Subcutaneous abdominal adipose tissue (tissue), 5 donors: ENCODE data around the gene EFNA5.

Experiments used
- H3K27ac ChIP-seq: one replicate; pipeline ENCODE4 v1.7.0; 2013; ENCODE audit warnings: low read depth, mild to moderate bottlenecking, inconsistent platforms, low read length, moderate library complexity
- H3K27me3 ChIP-seq, 5 donors: one replicate each; pipeline ENCODE4 v1.7.0; 2013; ENCODE audit warnings: low read length in 5 of 5, inconsistent platforms in 1 of 5; ENCODE audit not compliant: control insufficient read depth in 5 of 5, insufficient read depth in 4 of 5
- H3K36me3 ChIP-seq, 5 donors: one replicate each; pipeline ENCODE4 v1.7.0; 2013; ENCODE audit warnings: low read length in 5 of 5; ENCODE audit not compliant: control insufficient read depth in 5 of 5, insufficient read depth in 5 of 5
- H3K4me1 ChIP-seq, 5 donors: one replicate each; pipeline ENCODE4 v1.7.0; 2013; ENCODE audit warnings: low read length in 5 of 5, mild to moderate bottlenecking in 3 of 5, moderate library complexity in 1 of 5; ENCODE audit not compliant: control insufficient read depth in 5 of 5, insufficient read depth in 5 of 5
- H3K4me3 ChIP-seq, 5 donors: one replicate each; pipeline ENCODE4 v1.7.0; 2013; ENCODE audit warnings: low read length in 5 of 5, low read depth in 1 of 5
- H3K9ac ChIP-seq, 5 donors: one replicate each; pipeline ENCODE4 v1.7.0; 2013; ENCODE audit warnings: low read length in 5 of 5, mild to moderate bottlenecking in 4 of 5, moderate library complexity in 3 of 5
- H3K9me3 ChIP-seq, 5 donors: one replicate each; pipeline ENCODE4 v1.7.0; 2013; ENCODE audit warnings: low read length in 5 of 5; ENCODE audit not compliant: control insufficient read depth in 5 of 5
- donor health status: healthy.
- donor health status: healthy.
- donor health status: healthy.
- donor health status: healthy.
- donor health status: healthy.

The EFNA5 gene

GRCh38 chr5:107418902-107419301 is 251.8 kb downstream of the EFNA5 start:
- Histone ChIP-seq H3K4me3 (no peak overlapping the region), H3K9me3 (no peaks in the 10 kb centered on the region), H3K9ac (no peak overlapping the region), H3K27me3 (no peaks in the 10 kb centered on the region), H3K27ac (no peak overlapping the region), H3K36me3 (no peaks in the 10 kb centered on the region), H3K4me1 (peaks cover 0 to 3% (median 0%) of the 10 kb centered on the region in 5 donors)

DNA sequence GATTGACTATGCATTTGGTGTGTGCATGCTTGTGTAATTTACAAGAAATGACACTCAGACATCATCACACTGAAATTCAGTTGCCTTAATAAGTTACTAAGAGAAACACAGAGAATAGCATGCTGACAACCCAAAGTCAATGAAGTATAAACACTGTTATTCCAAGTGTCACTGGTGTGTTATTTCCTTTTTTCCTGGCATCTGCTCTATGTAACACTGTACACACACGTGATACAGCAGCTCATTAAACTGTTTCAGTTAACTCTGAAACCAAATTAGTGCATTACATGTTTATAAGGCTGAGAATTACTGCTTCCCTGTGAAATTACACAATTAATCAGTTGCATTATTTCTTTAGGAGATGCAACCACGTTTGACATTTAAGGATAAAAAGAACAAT is 252.7 kb downstream of the EFNA5 start:
- H3K27ac ChIP-seq: no peak overlapping the region
- no peaks in the 10 kb centered on the region for H3K9me3 ChIP-seq
- H3K27me3 ChIP-seq: no peaks in the 10 kb centered on the region
- H3K4me3 ChIP-seq: no peak overlapping the region
- H3K9ac ChIP-seq: no peak overlapping the region
- H3K36me3 ChIP-seq: no peaks in the 10 kb centered on the region
- H3K4me1 ChIP-seq: peaks cover 0 to 3% (median 0%) of the 10 kb centered on the region in 5 donors

DNA sequence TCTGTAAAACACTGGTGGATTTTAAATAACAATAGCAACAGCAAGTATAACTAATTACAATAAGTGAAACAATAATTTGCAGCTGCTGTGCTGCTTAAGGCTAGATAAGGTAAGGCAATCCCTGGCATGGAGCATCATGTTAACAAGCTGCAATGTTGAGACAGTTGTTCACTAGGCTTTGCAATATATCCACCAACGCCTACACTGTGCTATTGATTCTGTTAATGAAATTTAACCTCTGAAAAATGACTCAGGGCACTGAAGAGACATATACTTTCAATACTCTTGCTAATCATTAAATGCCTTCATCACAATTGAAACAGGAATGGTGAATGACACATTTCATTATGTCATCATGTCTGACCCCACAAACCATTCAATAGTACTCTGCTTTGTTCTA is 255.0 kb downstream of the EFNA5 start:
- Histone ChIP-seq H3K27me3 (no peaks in the 10 kb centered on the region), H3K9ac (no peak overlapping the region), H3K9me3 (no peaks in the 10 kb centered on the region), H3K27ac (no peak overlapping the region), H3K4me1 (peaks cover 0 to 3% (median 0%) of the 10 kb centered on the region in 5 donors), H3K4me3 (no peak overlapping the region), H3K36me3 (no peaks in the 10 kb centered on the region)

- peaks cover 0 to 3% (median 0%) of the 10 kb centered on the region in 5 donors for H3K4me1 ChIP-seq
- H3K9me3 ChIP-seq: no peaks in the 10 kb centered on the region
- no peak overlapping the region for H3K4me3 ChIP-seq
- no peak overlapping the region for H3K27ac ChIP-seq
- H3K9ac ChIP-seq: no peak overlapping the region
- no peaks in the 10 kb centered on the region for H3K27me3 ChIP-seq
- no peaks in the 10 kb centered on the region for H3K36me3 ChIP-seq
Measured at GRCh38 chr5:107414802-107415201, 255.9 kb downstream of the EFNA5 start.

GRCh38 chr5:107413754-107414153 is 257.0 kb downstream of the EFNA5 start:
- Histone ChIP-seq H3K9ac (no peak overlapping the region), H3K4me3 (no peak overlapping the region), H3K27ac (no peak overlapping the region)

GRCh38 chr5:107408564-107408963 is 262.2 kb downstream of the EFNA5 start:
- Histone ChIP-seq H3K27me3 (no peaks in the 10 kb centered on the region), H3K9me3 (no peaks in the 10 kb centered on the region), H3K36me3 (no peaks in the 10 kb centered on the region), H3K9ac (no peak overlapping the region), H3K4me1 (no peaks in the 10 kb centered on the region), H3K27ac (no peak overlapping the region), H3K4me3 (no peak overlapping the region)

More at GRCh38 chr5:107413754-107414153, 257.0 kb downstream of the EFNA5 start:
- H3K4me1 ChIP-seq: peaks cover 0 to 3% (median 0%) of the 10 kb centered on the region in 5 donors
- H3K9me3 ChIP-seq: no peaks in the 10 kb centered on the region
- H3K36me3 ChIP-seq: no peaks in the 10 kb centered on the region
- H3K27me3 ChIP-seq: no peaks in the 10 kb centered on the region

- Histone ChIP-seq H3K27ac (no peak overlapping the region), H3K36me3 (no peaks in the 10 kb centered on the region), H3K27me3 (no peaks in the 10 kb centered on the region), H3K4me1 (peaks cover 0 to 2% (median 0%) of the 10 kb centered on the region in 5 donors), H3K9ac (no peak overlapping the region), H3K4me3 (no peak overlapping the region), H3K9me3 (no peaks in the 10 kb centered on the region)
Measured at GRCh38 chr5:107407713-107408298, 262.9 kb downstream of the EFNA5 start.

DNA sequence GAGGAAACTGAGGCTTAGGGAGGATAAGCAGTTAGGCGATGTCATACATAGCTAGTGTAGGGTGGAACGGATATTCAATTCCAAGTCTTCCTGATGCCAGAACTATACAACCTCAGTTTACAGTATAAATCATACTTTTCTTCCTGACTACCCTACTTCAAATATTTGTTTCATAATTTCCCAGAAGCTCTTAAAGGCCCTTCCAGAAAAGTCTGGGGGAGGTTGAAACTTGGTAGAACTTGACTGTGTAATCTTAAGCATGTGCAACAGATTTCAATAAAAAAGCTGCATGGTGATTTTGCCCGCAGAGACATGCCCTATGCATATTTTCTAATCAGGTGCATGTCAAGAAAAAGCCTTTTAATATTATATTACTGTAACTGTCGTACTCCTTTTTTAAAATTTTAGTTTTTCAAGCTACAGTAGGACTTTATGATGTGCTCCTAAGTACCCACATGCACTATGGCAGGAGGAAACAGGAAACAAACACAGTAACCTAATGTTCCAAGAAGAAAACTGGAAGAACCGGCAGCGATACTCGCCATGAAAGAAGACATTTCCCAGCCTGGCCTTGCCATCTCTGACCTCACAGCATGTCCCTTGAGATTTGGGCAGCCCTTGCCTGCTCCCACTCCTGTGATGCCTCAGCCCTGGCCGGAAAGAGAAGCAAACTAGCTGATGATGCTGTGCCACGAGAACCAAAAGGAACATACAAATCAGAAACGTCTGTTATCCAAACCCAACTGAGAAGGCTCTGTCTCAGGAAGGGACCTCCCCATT is 266.0 kb downstream of the EFNA5 start:
- Histone ChIP-seq H3K27me3 (no peaks in the 10 kb centered on the region), H3K27ac (no peak overlapping the region), H3K4me1 (peaks cover 0 to 7% (median 0%) of the 10 kb centered on the region in 5 donors), H3K9me3 (no peaks in the 10 kb centered on the region), H3K9ac (no peak overlapping the region), H3K36me3 (no peaks in the 10 kb centered on the region), H3K4me3 (no peak overlapping the region)

- peak overlapping the region; percentile 24 for H3K27ac ChIP-seq
- no peaks in the 10 kb centered on the region for H3K36me3 ChIP-seq
- H3K27me3 ChIP-seq: no peaks in the 10 kb centered on the region
- H3K4me1 ChIP-seq: peaks cover 0 to 7% (median 0%) of the 10 kb centered on the region in 5 donors
- no peak overlapping the region for H3K4me3 ChIP-seq
- H3K9me3 ChIP-seq: no peaks in the 10 kb centered on the region
- H3K9ac ChIP-seq: no peak overlapping the region
Measured at GRCh38 chr5:107403228-107403953, 267.3 kb downstream of the EFNA5 start.
